Neural progenitor cell (in vitro differentiated cells): ENCODE measurements around the gene PLA2G2F.

Source experiments
- EZH2 ChIP-seq: fragments of 200-600 bp; sonication (generic); IDR thresholded peaks from 2 replicates; pipeline ENCODE4 v1.6.1; 2017; ENCODE audit warnings: antibody characterized with exemption, mild to moderate bottlenecking, moderate library complexity
- TF ChIP-seq, protein P1 (sequence below): fragments of 200-600 bp; sonication (generic); IDR thresholded peaks from 2 replicates; pipeline ENCODE4 v1.5.1; 2017; ENCODE audit warnings: antibody characterized with exemption, mild to moderate bottlenecking

DNA sequence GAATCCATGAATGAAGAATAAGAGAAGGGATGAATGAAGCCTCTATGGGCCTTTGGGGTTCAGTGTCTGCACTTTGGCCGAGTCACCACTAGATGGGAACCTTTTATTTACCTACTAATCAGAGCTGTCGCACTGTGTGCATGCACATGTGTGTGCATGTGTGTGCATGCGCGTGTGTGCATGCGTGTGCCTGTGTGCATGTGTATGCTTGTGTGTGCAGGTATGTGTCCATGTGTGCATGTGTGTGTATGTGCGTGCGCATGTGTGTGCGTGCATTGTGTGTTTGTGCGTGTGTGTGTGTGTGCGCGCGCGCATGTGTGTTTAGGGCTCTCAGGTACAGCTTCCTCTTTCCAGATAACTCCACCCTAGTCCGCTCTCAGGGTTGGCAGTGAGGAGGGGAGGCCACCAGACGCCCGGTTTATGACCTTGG is 26.4 kb downstream of the PLA2G2F start:
- TF ChIP-seq, protein P1, sequence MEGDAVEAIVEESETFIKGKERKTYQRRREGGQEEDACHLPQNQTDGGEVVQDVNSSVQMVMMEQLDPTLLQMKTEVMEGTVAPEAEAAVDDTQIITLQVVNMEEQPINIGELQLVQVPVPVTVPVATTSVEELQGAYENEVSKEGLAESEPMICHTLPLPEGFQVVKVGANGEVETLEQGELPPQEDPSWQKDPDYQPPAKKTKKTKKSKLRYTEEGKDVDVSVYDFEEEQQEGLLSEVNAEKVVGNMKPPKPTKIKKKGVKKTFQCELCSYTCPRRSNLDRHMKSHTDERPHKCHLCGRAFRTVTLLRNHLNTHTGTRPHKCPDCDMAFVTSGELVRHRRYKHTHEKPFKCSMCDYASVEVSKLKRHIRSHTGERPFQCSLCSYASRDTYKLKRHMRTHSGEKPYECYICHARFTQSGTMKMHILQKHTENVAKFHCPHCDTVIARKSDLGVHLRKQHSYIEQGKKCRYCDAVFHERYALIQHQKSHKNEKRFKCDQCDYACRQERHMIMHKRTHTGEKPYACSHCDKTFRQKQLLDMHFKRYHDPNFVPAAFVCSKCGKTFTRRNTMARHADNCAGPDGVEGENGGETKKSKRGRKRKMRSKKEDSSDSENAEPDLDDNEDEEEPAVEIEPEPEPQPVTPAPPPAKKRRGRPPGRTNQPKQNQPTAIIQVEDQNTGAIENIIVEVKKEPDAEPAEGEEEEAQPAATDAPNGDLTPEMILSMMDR = peak; percentile 42
- no peak for TF ChIP-seq EZH2
